Retinal pigment epithelial cell (primary cell): ENCODE results near the gene ITGA11.

Experiments used
- DNase-seq: peaks from one replicate; pipeline ENCODE4 v3.0.0-alpha.2; 2010; ENCODE audit warnings: low read depth
- H3K4me3 ChIP-seq: 2 replicates; pipeline ENCODE4 v1.5.1; 2011; ENCODE audit warnings: mild to moderate bottlenecking, low read length, control low read depth, moderate library complexity
- TF ChIP-seq, protein P1 (sequence below): conservative IDR thresholded peaks from 2 replicates; pipeline ENCODE4 v1.5.1; 2011; ENCODE audit warnings: low read depth, low read length, control low read depth, inconsistent platforms

The ITGA11 gene

GRCh38 chr15:68303560-68304436 lies 128.2 kb downstream of the ITGA11 start:
- TF ChIP-seq, protein P1, sequence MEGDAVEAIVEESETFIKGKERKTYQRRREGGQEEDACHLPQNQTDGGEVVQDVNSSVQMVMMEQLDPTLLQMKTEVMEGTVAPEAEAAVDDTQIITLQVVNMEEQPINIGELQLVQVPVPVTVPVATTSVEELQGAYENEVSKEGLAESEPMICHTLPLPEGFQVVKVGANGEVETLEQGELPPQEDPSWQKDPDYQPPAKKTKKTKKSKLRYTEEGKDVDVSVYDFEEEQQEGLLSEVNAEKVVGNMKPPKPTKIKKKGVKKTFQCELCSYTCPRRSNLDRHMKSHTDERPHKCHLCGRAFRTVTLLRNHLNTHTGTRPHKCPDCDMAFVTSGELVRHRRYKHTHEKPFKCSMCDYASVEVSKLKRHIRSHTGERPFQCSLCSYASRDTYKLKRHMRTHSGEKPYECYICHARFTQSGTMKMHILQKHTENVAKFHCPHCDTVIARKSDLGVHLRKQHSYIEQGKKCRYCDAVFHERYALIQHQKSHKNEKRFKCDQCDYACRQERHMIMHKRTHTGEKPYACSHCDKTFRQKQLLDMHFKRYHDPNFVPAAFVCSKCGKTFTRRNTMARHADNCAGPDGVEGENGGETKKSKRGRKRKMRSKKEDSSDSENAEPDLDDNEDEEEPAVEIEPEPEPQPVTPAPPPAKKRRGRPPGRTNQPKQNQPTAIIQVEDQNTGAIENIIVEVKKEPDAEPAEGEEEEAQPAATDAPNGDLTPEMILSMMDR, result no peak
- no peak overlapping the region for H3K4me3 ChIP-seq
- no peak for DNase-seq

DNA sequence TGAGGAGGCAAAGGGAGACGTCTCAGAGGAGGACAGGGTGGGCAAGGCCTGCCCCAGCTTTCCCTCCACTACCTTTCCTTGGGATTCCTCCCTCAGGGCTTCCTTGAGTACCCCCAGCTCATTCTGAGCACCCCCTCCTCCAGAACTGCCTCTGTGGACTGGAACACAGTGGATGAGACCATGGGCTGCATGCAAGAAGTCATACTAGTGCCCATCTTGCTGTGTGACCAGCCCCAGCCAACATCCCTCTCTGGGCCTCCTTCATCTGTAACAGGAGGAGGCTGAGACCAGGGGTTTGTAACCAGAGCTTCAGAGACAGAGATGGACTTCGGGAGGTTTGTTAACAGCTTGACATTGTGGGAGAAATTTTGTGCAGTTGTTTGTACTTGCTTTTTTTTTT lies 128.8 kb downstream of the ITGA11 start:
- no peak overlapping the region for H3K4me3 ChIP-seq
- DNase-seq, result no peak
- TF ChIP-seq, protein P1, result no peak

DNA sequence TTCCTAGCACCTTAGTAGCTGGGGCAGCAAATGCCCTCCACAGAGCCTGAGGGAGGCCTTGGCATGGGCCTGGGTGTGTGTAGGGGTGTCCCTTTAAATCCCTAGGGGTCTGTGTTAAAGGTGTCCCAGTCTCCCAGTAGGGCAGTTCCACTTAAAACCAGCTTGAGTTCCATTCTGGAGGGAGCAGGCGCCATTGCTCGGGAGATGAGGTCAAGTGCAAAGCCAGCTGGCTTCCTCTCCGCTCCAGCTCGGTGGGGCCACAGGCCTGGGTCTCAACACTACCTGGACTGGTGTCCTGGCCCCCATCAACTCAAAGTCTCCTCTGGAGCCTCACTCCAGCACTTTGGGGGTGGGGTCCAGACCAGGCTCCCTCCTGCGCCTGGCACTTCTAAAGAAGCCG lies 129.2 kb downstream of the ITGA11 start:
- H3K4me3 ChIP-seq, result no peak overlapping the region
- TF ChIP-seq, protein P1, result no peak
- no peak for DNase-seq

DNA sequence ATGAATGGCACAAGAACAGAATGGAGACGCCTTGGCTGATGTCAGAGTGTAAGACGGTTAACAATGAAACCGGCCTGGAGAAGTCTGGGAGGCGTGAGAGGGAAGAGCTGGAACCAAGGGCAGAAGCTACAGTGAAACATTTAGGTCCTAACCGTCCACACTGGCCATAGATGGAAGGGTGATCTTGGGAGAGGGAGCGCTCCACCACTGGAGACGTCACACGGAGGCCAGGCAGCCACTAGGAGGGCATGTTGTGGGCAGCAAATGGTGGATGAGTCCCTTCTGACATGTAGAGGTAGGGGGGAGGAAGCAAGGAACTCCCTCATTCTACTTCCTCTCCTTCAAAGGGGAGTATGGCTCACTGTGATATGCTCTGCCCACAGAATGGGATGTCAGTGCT lies 130.7 kb downstream of the ITGA11 start:
- H3K4me3 ChIP-seq, result no peak overlapping the region
- TF ChIP-seq, protein P1, result no peak
- DNase-seq, result no peak

DNA sequence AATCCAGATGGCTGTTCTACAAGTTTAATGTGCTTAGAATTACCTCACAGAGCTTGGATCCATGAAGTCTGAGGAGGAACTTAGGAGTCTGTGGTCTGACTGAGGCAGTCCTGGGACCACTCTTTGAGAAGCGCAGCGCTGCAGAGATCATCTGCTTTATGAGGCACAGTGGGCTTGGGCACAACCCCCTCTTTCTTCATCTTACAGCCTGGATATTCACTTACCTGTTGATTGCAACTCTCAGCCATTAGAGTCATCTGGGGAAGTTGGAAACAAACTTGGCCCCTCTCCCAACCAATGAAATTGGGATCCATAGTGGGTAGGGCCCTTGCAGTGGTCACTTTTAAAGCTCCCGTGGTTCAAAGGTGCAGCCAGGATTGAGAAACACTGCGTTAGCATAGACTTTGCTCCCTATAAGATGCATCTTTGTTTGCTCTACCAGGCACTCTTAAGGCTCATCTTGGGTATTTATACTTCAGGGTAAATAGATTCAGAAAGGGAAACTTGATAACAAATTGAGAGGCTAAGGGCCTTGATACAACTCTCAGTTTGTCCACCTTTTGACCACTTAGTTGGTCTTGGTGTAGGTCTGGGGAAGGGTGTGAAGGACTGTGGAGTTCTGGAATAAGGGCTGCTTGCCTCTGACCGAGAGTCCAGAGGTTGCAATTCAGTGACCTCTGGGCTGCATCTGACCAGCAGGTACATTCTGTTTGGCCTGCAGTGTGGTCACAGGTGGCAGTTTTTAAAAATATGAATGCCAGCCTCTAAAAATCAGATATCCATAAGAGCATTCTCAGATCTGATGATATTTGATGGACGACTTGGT lies 131.6 kb downstream of the ITGA11 start:
- no peak for DNase-seq
- no peak overlapping the region for H3K4me3 ChIP-seq
- TF ChIP-seq, protein P1, result no peak

DNA sequence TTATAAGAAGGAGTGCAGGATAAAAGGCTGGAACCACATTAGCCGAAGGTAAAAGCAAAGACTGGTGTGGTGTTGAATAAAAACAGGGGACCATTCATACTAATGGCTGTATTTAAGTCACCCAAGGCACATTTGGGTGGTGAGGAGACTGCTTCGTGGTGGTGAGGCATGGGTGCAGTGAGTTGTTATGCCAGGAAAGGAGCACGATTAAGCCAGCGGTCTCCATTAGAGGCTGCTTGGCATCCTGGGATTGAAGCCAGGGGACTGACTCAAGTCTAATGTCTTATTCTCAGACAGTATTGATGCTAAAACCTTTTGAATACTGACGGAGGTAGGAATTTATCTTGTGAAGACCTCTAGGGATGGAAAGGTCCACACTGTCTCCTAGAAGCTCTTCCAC lies 132.5 kb downstream of the ITGA11 start:
- no peak for DNase-seq
- no peak overlapping the region for H3K4me3 ChIP-seq
- TF ChIP-seq, protein P1, result no peak
